Spleen (tissue), 11 donors: ENCODE measurements around the gene TMTC4. TPM values are rescaled to one million over a fixed set of nuclear protein-coding genes. Genes with fewer than 3 reads are reported as not detected.

ENCODE experiments used
- DNase-seq: peaks from one replicate; pipeline ENCODE4 v3.0.0-alpha.2; 2020
- H3K27ac ChIP-seq, 8 donors: fragments of 200-600 bp; sonication (generic) in 7 of 8; 1 replicate in 4 of 8; 2 replicates in 4 of 8; pipeline versions ENCODE4 v1.5.0 to v1.8.0; 2016 to 2021; ENCODE audit warnings: inconsistent platforms in 4 of 8, mild to moderate bottlenecking in 4 of 8, moderate library complexity in 1 of 8
- H3K27me3 ChIP-seq, 7 donors: fragments of 200-600 bp; sonication (generic) in 6 of 7; replicated peaks in 1 of 7; 1 replicate in 4 of 7; 2 replicates in 3 of 7; pipeline versions ENCODE4 v1.5.0 to v1.8.0; 2016 to 2021; ENCODE audit warnings: inconsistent platforms in 3 of 7, mild to moderate bottlenecking in 1 of 7
- H3K36me3 ChIP-seq, 6 donors: fragments of 200-600 bp; sonication (generic) in 5 of 6; 1 replicate in 4 of 6; 2 replicates in 2 of 6; pipeline versions ENCODE4 v1.5.0 to v1.8.0; 2016 to 2021; ENCODE audit warnings: inconsistent platforms in 2 of 6
- H3K4me1 ChIP-seq, 6 donors: fragments of 200-600 bp; sonication (generic) in 5 of 6; 1 replicate in 3 of 6; 2 replicates in 3 of 6; pipeline versions ENCODE4 v1.5.0 to v1.8.0; 2016 to 2021; ENCODE audit warnings: inconsistent platforms in 3 of 6
- H3K4me3 ChIP-seq, 8 donors: fragments of 200-600 bp; sonication (generic) in 7 of 8; 1 replicate in 4 of 8; 2 replicates in 4 of 8; pipeline versions ENCODE4 v1.5.0 to v1.8.0; 2016 to 2021; ENCODE audit warnings: inconsistent platforms in 4 of 8, mild to moderate bottlenecking in 4 of 8, moderate library complexity in 2 of 8
- H3K9me3 ChIP-seq, 8 donors: fragments of 200-600 bp; sonication (generic) in 7 of 8; 1 replicate in 4 of 8; 2 replicates in 4 of 8; pipeline versions ENCODE4 v1.5.0 to v1.8.0; 2016 to 2021; ENCODE audit warnings: inconsistent platforms in 4 of 8
- POLR2A ChIP-seq, 3 donors: fragments of 450-650 bp; IDR thresholded peaks; one replicate each; pipeline ENCODE4 v1.5.1; 2017; ENCODE audit warnings: antibody characterized with exemption in 3 of 3, mild to moderate bottlenecking in 1 of 3
- POLR2AphosphoS5 ChIP-seq, 3 donors: sonication (generic); formaldehyde crosslinking; IDR thresholded peaks; one replicate each; pipeline ENCODE4 v1.5.1; 2017; ENCODE audit warnings: antibody characterized with exemption in 3 of 3
- WGBS, 5 donors: extraction: QIAGEN DNeasy Blood & Tissue Kit in 3 of 5; methylation state at CpG; one replicate each; pipeline versions ENCODE4 v1.1.5 to v1.1.7; 2013 to 2018; 5-methylcytosine and 5-hydroxymethylcytosine counted together
- intact Hi-C: fragments of 100-400 bp; cut with DNase I; formaldehyde crosslinking; loops from one replicate; pipeline ENCODE4 v1.15.0; 2023; ENCODE audit warnings: low total_unique reads
- polyA plus RNA-seq, 3 donors: library from polyadenylated mRNA; stranded (reverse); fragments of 200-250 nt; gene quantifications; one replicate each; pipeline ENCODE4 v1.2.1, GENCODE V29; 2013
- total RNA-seq, 7 donors: library from RNA; depleted of rRNA in 3 of 7; stranded (reverse); fragments of >200 nt in 3 of 7; fragmentation: NEBNext Ultra II Directional in 4 of 7; extraction: Animal tissue kit (Norgen Biotek cat#: 25700) in 4 of 7; gene quantifications; one replicate each; pipeline versions ENCODE4 v1.1.0 to v1.2.1, GENCODE V29; 2016 to 2021
- TF ChIP-seq, protein P1 (sequence below), 11 experiments: fragments of 200-600 bp in 7 of 11; fragments of 450-650 bp in 4 of 11; sonication (generic) in 4 of 11; IDR thresholded peaks in 8 of 11; conservative IDR thresholded peaks in 3 of 11; 1 replicate in 7 of 11; 2 replicates in 4 of 11; pipeline versions ENCODE4 v1.4.0 to v1.8.0; 2016 to 2021; ENCODE audit warnings: antibody characterized with exemption in 11 of 11, inconsistent platforms in 4 of 11, mild to moderate bottlenecking in 1 of 11
- donor health status: healthy with polysubstance abuse.
- donor health status: DM: no; HTN: no; CAD: no; lungs with moderate emphysema.
- donor health status: DM: no; HTN: no; CAD: no.
- donor health status: Bipolar disorder and iron deficiency.
- donor health status: healthy.
- donor health status: DM: no; HTN: no; CAD: no.
- donor health status: DM: yes; HTN: yes; CAD: no.

TMTC4 gene
- total and polyA plus RNA-seq, 10 donors, result 3.7 to 17.7 (median 12.1) TPM

- no peak overlapping the region for H3K27ac ChIP-seq
- intact Hi-C loops, result no loop called here
- no peaks in the 10 kb centered on the region for H3K4me1 ChIP-seq
- H3K27me3 ChIP-seq, result no peaks in the 10 kb centered on the region
- peaks cover 0 to 91% (median 50%) of the 10 kb centered on the region in 6 donors for H3K36me3 ChIP-seq
- DNase-seq, result no peak
- WGBS, 5 donors, result 50 to 100% (median 97%) methylated on average over 2 of the region's 2 CpGs
- H3K9me3 ChIP-seq, result no peaks in the 10 kb centered on the region
- TF ChIP-seq, protein P1, sequence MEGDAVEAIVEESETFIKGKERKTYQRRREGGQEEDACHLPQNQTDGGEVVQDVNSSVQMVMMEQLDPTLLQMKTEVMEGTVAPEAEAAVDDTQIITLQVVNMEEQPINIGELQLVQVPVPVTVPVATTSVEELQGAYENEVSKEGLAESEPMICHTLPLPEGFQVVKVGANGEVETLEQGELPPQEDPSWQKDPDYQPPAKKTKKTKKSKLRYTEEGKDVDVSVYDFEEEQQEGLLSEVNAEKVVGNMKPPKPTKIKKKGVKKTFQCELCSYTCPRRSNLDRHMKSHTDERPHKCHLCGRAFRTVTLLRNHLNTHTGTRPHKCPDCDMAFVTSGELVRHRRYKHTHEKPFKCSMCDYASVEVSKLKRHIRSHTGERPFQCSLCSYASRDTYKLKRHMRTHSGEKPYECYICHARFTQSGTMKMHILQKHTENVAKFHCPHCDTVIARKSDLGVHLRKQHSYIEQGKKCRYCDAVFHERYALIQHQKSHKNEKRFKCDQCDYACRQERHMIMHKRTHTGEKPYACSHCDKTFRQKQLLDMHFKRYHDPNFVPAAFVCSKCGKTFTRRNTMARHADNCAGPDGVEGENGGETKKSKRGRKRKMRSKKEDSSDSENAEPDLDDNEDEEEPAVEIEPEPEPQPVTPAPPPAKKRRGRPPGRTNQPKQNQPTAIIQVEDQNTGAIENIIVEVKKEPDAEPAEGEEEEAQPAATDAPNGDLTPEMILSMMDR (IDR thresholded peaks at IDR 0.05 in 8 of 11, conservative IDR thresholded peaks at IDR 0.05 in 3 of 11), result no peak
- TF ChIP-seq POLR2A (IDR thresholded peaks at IDR 0.05) (no peak), POLR2AphosphoS5 (IDR thresholded peaks at IDR 0.05) (no peak)
- H3K4me3 ChIP-seq, result no peak overlapping the region
Measured at GRCh38 chr13:100633461-100633860, 41.1 kb downstream of the TMTC4 start.

DNA sequence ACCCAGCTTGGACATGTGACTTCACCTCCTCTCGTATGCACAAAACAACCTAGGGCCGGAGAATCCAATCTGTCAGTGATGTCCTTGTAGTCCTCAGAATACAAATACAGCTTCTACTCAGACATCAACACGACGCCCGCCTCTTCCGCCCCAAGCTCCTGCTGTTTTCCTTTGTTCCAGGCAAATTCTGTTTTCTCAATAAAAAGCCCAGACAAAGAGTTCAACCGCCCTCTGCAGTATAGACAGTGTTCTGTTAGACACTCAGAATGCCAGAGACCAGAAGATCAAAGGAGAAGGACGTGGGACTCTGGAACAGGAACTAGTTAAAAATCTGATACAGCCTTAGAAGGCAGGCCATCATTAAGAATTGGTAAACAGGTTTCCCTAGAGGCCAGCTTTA lies 44.0 kb downstream of the TMTC4 start:
- no peaks in the 10 kb centered on the region for H3K9me3 ChIP-seq

GRCh38 chr13:100627120-100627519 lies 47.5 kb downstream of the TMTC4 start:
- Histone ChIP-seq H3K27me3 (no peaks in the 10 kb centered on the region), H3K9me3 (no peaks in the 10 kb centered on the region), H3K4me1 (no peaks in the 10 kb centered on the region), H3K4me3 (no peak overlapping the region), H3K27ac (no peak overlapping the region), H3K36me3 (peaks cover 0 to 88% (median 34%) of the 10 kb centered on the region in 6 donors)
- TF ChIP-seq POLR2AphosphoS5 (IDR thresholded peaks at IDR 0.05), result no peak
- TF ChIP-seq, protein P1 (IDR thresholded peaks at IDR 0.05 in 8 of 11, conservative IDR thresholded peaks at IDR 0.05 in 3 of 11), result no peak
- TF ChIP-seq POLR2A (IDR thresholded peaks at IDR 0.05), result no peak
- no peak for DNase-seq
- intact Hi-C loops, result no loop called here
- 92 to 97% (median 92%) methylated on average over 14 to 15 of the region's 15 CpGs for WGBS, 5 donors

More for the DNA sequence above, 44.0 kb downstream of the TMTC4 start:
- Histone ChIP-seq H3K4me3 (no peak overlapping the region), H3K27me3 (no peaks in the 10 kb centered on the region), H3K27ac (no peak overlapping the region), H3K4me1 (no peaks in the 10 kb centered on the region), H3K36me3 (peaks cover 0 to 90% (median 41%) of the 10 kb centered on the region in 6 donors)
- intact Hi-C loops, result no loop called here
- DNase-seq, result no peak
- TF ChIP-seq POLR2AphosphoS5 (IDR thresholded peaks at IDR 0.05) (no peak), POLR2A (IDR thresholded peaks at IDR 0.05) (no peak)
- TF ChIP-seq, protein P1 (IDR thresholded peaks at IDR 0.05 in 8 of 11, conservative IDR thresholded peaks at IDR 0.05 in 3 of 11), result no peak
- WGBS, 5 donors, result 85 to 93% (median 90%) methylated on average over 8 of the region's 8 CpGs

- peaks cover 0 to 92% (median 34%) of the 10 kb centered on the region in 6 donors for H3K36me3 ChIP-seq
- 93 to 94% (median 94%) methylated on average over 9 of the region's 9 CpGs for WGBS, 5 donors
- TF ChIP-seq, protein P1 (IDR thresholded peaks at IDR 0.05 in 8 of 11, conservative IDR thresholded peaks at IDR 0.05 in 3 of 11), result no peak
- TF ChIP-seq POLR2AphosphoS5 (IDR thresholded peaks at IDR 0.05), result no peak
- TF ChIP-seq POLR2A (IDR thresholded peaks at IDR 0.05), result no peak
Measured at GRCh38 chr13:100625447-100625846, 49.1 kb downstream of the TMTC4 start.

More at GRCh38 chr13:100625447-100625846, 49.1 kb downstream of the TMTC4 start:
- no peak for DNase-seq
- Histone ChIP-seq H3K4me1 (no peaks in the 10 kb centered on the region), H3K27me3 (no peaks in the 10 kb centered on the region), H3K9me3 (no peaks in the 10 kb centered on the region), H3K4me3 (no peak overlapping the region), H3K27ac (no peak overlapping the region)
- intact Hi-C loops, result no loop called here
